ENCODE measurements around the gene DNMT3A.
A peak's percentile ranks its signal among the peaks of the same experiment; 100 is the strongest.

Gene DNMT3A

DNA sequence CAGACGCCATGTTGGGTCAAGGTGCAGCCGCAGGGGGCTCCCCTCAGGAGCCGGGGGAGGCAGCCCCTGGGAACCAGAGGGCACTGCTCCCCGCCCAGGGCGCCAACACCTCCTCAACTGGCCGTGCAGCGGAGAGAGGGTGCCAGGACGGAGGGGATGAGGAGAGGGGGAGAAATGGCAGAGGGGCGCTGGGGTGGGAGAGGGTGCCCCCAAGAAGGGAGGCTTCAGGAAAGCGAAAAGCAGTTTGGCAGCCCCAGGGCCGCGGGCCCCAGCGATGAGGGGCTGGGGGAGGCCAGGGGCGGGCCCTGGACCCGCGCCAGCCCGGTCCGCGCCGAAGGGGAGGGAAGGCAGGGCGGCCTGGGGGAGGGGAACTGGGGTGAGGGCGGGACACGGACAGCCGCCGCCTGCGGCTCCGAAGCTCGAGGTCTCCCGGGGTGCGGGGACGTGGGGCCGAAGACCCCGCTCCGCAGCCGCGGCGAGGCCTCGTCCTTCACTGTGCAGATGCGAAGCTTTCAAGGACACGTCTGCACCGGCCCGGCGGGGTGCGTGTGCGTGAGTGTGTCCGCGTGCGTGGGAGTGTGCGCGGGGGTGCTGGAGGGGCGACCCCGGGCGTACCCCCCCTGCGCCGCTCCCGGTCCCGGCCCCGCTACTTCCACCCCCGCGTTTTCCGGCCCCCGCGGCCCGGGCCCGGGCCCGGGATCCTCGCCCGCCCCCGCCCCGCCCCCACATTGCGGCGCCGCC, 1.4 kb downstream of the DNMT3A start:
- H3K79me2 ChIP-seq (ENCODE audit: insufficient read depth, low read length), result peaks cover 27% of the 10 kb centered on the region; the same call in 1 of the 2 replicates
- peaks cover 8% of the 10 kb centered on the region for H4K20me1 ChIP-seq (ENCODE audit: insufficient read depth, low read length, poor library complexity, severe bottlenecking)
- TF ChIP-seq CTCF (conservative IDR thresholded peaks at IDR 0.05; ENCODE audit: low read length) (no peak), EZH2phosphoT487 (IDR thresholded peaks at IDR 0.05; ENCODE audit: borderline replicate concordance) (no peak)
- H2AFZ ChIP-seq (ENCODE audit: low read length), result no peak overlapping the region
- H3K4me3 ChIP-seq (ENCODE audit: low read length, poor library complexity, severe bottlenecking), result peak overlapping the region; percentile 51
- H3K9me3 ChIP-seq (ENCODE audit: insufficient read depth, low read depth, low read length), result no peaks in the 10 kb centered on the region
- H3F3A ChIP-seq (ENCODE audit: low read depth), result no peaks in the 10 kb centered on the region
- no peak overlapping the region for H3K9ac ChIP-seq (ENCODE audit: low read depth, low read length, poor library complexity, severe bottlenecking)
- peak overlapping the region; percentile 60 for H3K4me2 ChIP-seq (ENCODE audit: low read depth, low read length, poor library complexity, severe bottlenecking)
- no peaks in the 10 kb centered on the region for H3K9me2 ChIP-seq (replicated peaks; ENCODE audit: low read depth, low read length)
- H3K27me3 ChIP-seq (ENCODE audit: insufficient read depth, low read length, poor library complexity, severe bottlenecking), result no peaks in the 10 kb centered on the region
- H3K4me1 ChIP-seq (ENCODE audit: insufficient read depth, low read length, poor library complexity, severe bottlenecking), result peaks cover 21% of the 10 kb centered on the region
- no peaks in the 10 kb centered on the region for H3K36me3 ChIP-seq (ENCODE audit: insufficient read depth, low read length)

DNA sequence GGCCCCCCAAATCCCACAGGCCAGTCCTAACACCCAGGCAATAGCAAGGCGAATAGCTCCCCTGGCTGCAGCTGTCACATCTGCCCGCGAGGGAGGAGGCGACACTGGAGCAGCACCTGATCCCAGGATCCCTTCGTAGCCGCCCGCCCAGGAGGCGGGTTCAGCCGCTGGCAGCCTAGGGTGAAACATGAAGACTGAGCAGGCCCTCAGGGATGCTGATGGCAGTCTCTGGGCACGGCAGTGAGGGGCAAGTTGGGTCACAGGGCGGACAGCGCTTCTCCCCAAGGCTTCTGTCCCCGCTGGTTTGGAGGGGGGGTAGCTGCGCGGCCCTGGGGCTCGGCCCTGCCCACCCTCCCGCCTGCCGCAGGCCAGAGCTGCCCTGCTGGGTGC, 1.9 kb downstream of the DNMT3A start:
- Histone ChIP-seq H3K9ac (ENCODE audit: low read depth, low read length, poor library complexity, severe bottlenecking) (no peak overlapping the region), H3K4me2 (ENCODE audit: low read depth, low read length, poor library complexity, severe bottlenecking) (peak overlapping the region; percentile 60)

GRCh38 chr2:25339211-25339674, 2.5 kb downstream of the DNMT3A start:
- H3K4me3 ChIP-seq (ENCODE audit: low read length, poor library complexity, severe bottlenecking), result no peak overlapping the region
- no peak overlapping the region for H3K9ac ChIP-seq (ENCODE audit: low read depth, low read length, poor library complexity, severe bottlenecking)
- H3F3A ChIP-seq (ENCODE audit: low read depth), result no peaks in the 10 kb centered on the region
- no peaks in the 10 kb centered on the region for H3K27me3 ChIP-seq (ENCODE audit: insufficient read depth, low read length, poor library complexity, severe bottlenecking)
- peaks cover 8% of the 10 kb centered on the region for H4K20me1 ChIP-seq (ENCODE audit: insufficient read depth, low read length, poor library complexity, severe bottlenecking)
- TF ChIP-seq EZH2phosphoT487 (IDR thresholded peaks at IDR 0.05; ENCODE audit: borderline replicate concordance) (no peak), CTCF (conservative IDR thresholded peaks at IDR 0.05; ENCODE audit: low read length) (no peak)
- H2AFZ ChIP-seq (ENCODE audit: low read length), result no peak overlapping the region
- no peaks in the 10 kb centered on the region for H3K9me2 ChIP-seq (replicated peaks; ENCODE audit: low read depth, low read length)
- H3K79me2 ChIP-seq (ENCODE audit: insufficient read depth, low read length), result peaks cover 31% of the 10 kb centered on the region; the same call in 1 of the 2 replicates
- peaks cover 26% of the 10 kb centered on the region for H3K4me1 ChIP-seq (ENCODE audit: insufficient read depth, low read length, poor library complexity, severe bottlenecking)
- no peaks in the 10 kb centered on the region for H3K9me3 ChIP-seq (ENCODE audit: insufficient read depth, low read depth, low read length)
- peak overlapping the region; percentile 60 for H3K4me2 ChIP-seq (ENCODE audit: low read depth, low read length, poor library complexity, severe bottlenecking)
- H3K36me3 ChIP-seq (ENCODE audit: insufficient read depth, low read length), result no peaks in the 10 kb centered on the region

More for the DNA sequence above, 1.9 kb downstream of the DNMT3A start:
- Histone ChIP-seq H3K79me2 (ENCODE audit: insufficient read depth, low read length) (peaks cover 27% of the 10 kb centered on the region; the same call in 1 of the 2 replicates), H3K4me1 (ENCODE audit: insufficient read depth, low read length, poor library complexity, severe bottlenecking) (peaks cover 21% of the 10 kb centered on the region), H3K4me3 (ENCODE audit: low read length, poor library complexity, severe bottlenecking) (peak overlapping the region; percentile 51), H3K27me3 (ENCODE audit: insufficient read depth, low read length, poor library complexity, severe bottlenecking) (no peaks in the 10 kb centered on the region), H3F3A (ENCODE audit: low read depth) (no peaks in the 10 kb centered on the region), H3K9me2 (replicated peaks; ENCODE audit: low read depth, low read length) (no peaks in the 10 kb centered on the region), H3K9me3 (ENCODE audit: insufficient read depth, low read depth, low read length) (no peaks in the 10 kb centered on the region), H4K20me1 (ENCODE audit: insufficient read depth, low read length, poor library complexity, severe bottlenecking) (peaks cover 8% of the 10 kb centered on the region), H3K36me3 (ENCODE audit: insufficient read depth, low read length) (no peaks in the 10 kb centered on the region), H2AFZ (ENCODE audit: low read length) (no peak overlapping the region)
- no peak for TF ChIP-seq EZH2phosphoT487 (IDR thresholded peaks at IDR 0.05; ENCODE audit: borderline replicate concordance)

Data from Loucy (cell line).